B cell (primary cell): Measurements from ENCODE around the gene ADAM12. TPM values are rescaled to one million over a fixed set of nuclear protein-coding genes. Genes with fewer than 3 reads are reported as not detected.

Experiments
- ATAC-seq: fragments of 200-7000 bp; cut with Tn5 transposase; one replicate; pipeline ENCODE4 v1.10.0; 2021; ENCODE audit warnings: low read depth, mild to moderate bottlenecking, moderate number of reproducible peaks, moderate library complexity
- CTCF ChIA-PET: fragments of 350-600 bp; sonication (Branson Sonifier 250); formaldehyde crosslinking; loops from one replicate; lab custom pipeline; 2021; ENCODE audit warnings: antibody characterized with exemption, inconsistent platforms; lab: Charles Lee
- POLR2A ChIA-PET: fragments of 350-600 bp; sonication (Branson Sonifier 250); formaldehyde crosslinking; loops from one replicate; lab custom pipeline; 2021; ENCODE audit warnings: antibody characterized with exemption; lab: Charles Lee
- DNase-seq: peaks from one replicate; pipeline ENCODE4 v3.0.0; 2013
- H2AFZ ChIP-seq: 2 replicates; pipeline ENCODE4 v1.6.1; 2012; ENCODE audit warnings: mild to moderate bottlenecking, low read depth, low read length; ENCODE audit not compliant: insufficient read depth, poor library complexity, severe bottlenecking
- H3K27ac ChIP-seq, 2 donors: 1 replicate in 1 of 2; 2 replicates in 1 of 2; pipeline ENCODE4 v1.5.1; 2012 to 2013; ENCODE audit warnings: low read length in 2 of 2, mild to moderate bottlenecking in 2 of 2, moderate library complexity in 1 of 2
- H3K27me3 ChIP-seq, 4 experiments: fragments of 200-600 bp in 1 of 4; sonication (generic) in 1 of 4; replicated peaks in 1 of 4; 1 replicate in 2 of 4; 2 replicates in 2 of 4; pipeline versions ENCODE4 v1.6.1 to v1.7.0; 2013 to 2016; ENCODE audit warnings: low read length in 3 of 4, mild to moderate bottlenecking in 2 of 4, mixed read lengths in 1 of 4, moderate library complexity in 1 of 4; ENCODE audit not compliant: insufficient read depth in 4 of 4, control insufficient read depth in 3 of 4; ENCODE audit errors: control extremely low read depth in 1 of 4
- H3K36me3 ChIP-seq, 2 experiments: replicated peaks in 1 of 2; 1 replicate in 1 of 2; 2 replicates in 1 of 2; pipeline versions ENCODE4 v1.6.1 to v1.7.1; 2013; ENCODE audit warnings: low read length in 1 of 2; ENCODE audit not compliant: insufficient read depth in 2 of 2, control insufficient read depth in 1 of 2; ENCODE audit errors: control extremely low read depth in 1 of 2, extremely low read depth in 1 of 2
- H3K4me1 ChIP-seq, 2 donors: fragments of 200-600 bp in 1 of 2; sonication (generic) in 1 of 2; 1 replicate in 1 of 2; 2 replicates in 1 of 2; pipeline versions ENCODE4 v1.5.1 to v1.6.1; 2013 to 2017; ENCODE audit warnings: low read length in 2 of 2; ENCODE audit not compliant: control insufficient read depth in 2 of 2, insufficient read depth in 2 of 2
- H3K4me2 ChIP-seq: replicated peaks from 2 replicates; pipeline ENCODE3; 2012; ENCODE audit warnings: mild to moderate bottlenecking, low read depth, low read length; ENCODE audit not compliant: poor library complexity, severe bottlenecking
- H3K4me3 ChIP-seq, 5 experiments: fragments of 200-600 bp in 1 of 5; sonication (generic) in 1 of 5; 1 replicate in 3 of 5; 2 replicates in 2 of 5; pipeline versions ENCODE4 v1.5.1 to v1.7.0; 2011 to 2016; ENCODE audit warnings: low read length in 4 of 5, mild to moderate bottlenecking in 4 of 5, low read depth in 2 of 5, control low read depth in 1 of 5, moderate library complexity in 1 of 5; ENCODE audit not compliant: insufficient read depth in 1 of 5; ENCODE audit errors: control extremely low read depth in 1 of 5, extremely low read depth in 1 of 5
- H3K79me2 ChIP-seq: fragments of 200-600 bp; sonication (generic); one replicate; pipeline ENCODE4 v1.6.0; 2016; ENCODE audit warnings: low read length; ENCODE audit not compliant: control insufficient read depth, insufficient read depth
- H3K9ac ChIP-seq: fragments of 200-600 bp; sonication (generic); 2 replicates; pipeline ENCODE4 v1.6.1; 2017; ENCODE audit warnings: mild to moderate bottlenecking, low read length, moderate library complexity
- H3K9me3 ChIP-seq, 3 donors: one replicate each; pipeline versions ENCODE4 v1.6.1 to v1.7.1; 2013; ENCODE audit warnings: low read length in 2 of 3; ENCODE audit not compliant: control insufficient read depth in 2 of 3, insufficient read depth in 1 of 3; ENCODE audit errors: control extremely low read depth in 1 of 3
- H4K20me1 ChIP-seq: 2 replicates; pipeline ENCODE4 v1.6.0; 2012; ENCODE audit warnings: mild to moderate bottlenecking, low read length; ENCODE audit not compliant: insufficient read depth, control insufficient read depth, poor library complexity, severe bottlenecking
- H3K27ac Mint-ChIP-seq: one replicate; pipeline ENCODE4 v1.8.0; 2021; ENCODE audit warnings: mixed read lengths
- H3K27me3 Mint-ChIP-seq: one replicate; pipeline ENCODE4 v1.8.0; 2021; ENCODE audit warnings: mixed read lengths
- H3K4me1 Mint-ChIP-seq: one replicate; pipeline ENCODE4 v1.8.0; 2021; ENCODE audit warnings: mixed read lengths
- H3K4me3 Mint-ChIP-seq: one replicate; pipeline ENCODE4 v1.8.0; 2021; ENCODE audit warnings: mixed read lengths
- H3K9me3 Mint-ChIP-seq: one replicate; pipeline ENCODE4 v1.8.0; 2022; ENCODE audit warnings: mixed read lengths; ENCODE audit not compliant: insufficient read depth
- CTCF ChIP-seq: fragments of 200-600 bp; IDR thresholded peaks from one replicate; pipeline ENCODE4 v1.8.0; 2022; ENCODE audit warnings: antibody characterized with exemption, mild to moderate bottlenecking
- EZH2 ChIP-seq: IDR thresholded peaks from 2 replicates; pipeline ENCODE4 v1.6.1; 2012; ENCODE audit warnings: borderline replicate concordance, low read depth, mild to moderate bottlenecking, moderate library complexity, low read length; ENCODE audit not compliant: insufficient read depth, poor library complexity, severe bottlenecking
- WGBS: methylation state at CpG from one replicate; pipeline ENCODE4 v1.1.5; 2013; ENCODE audit warnings: missing lambda C conversion rate; ENCODE audit not compliant: insufficient coverage; 5-methylcytosine and 5-hydroxymethylcytosine counted together
- intact Hi-C: fragments of 100-400 bp; cut with micrococcal nuclease; formaldehyde crosslinking; loops from one replicate; pipeline ENCODE4 v1.10.0; 2022
- polyA plus RNA-seq: library from polyadenylated mRNA; depleted of rRNA; stranded (reverse); fragments of >200 nt; gene quantifications from 2 replicates; pipeline ENCODE4 v1.2.3, GENCODE V29; 2012
- total RNA-seq, 2 donors: library from RNA; stranded (reverse); fragments of 120-200 nt in 1 of 2; gene quantifications; 1 replicate in 1 of 2; 2 replicates in 1 of 2; pipeline versions ENCODE4 v1.2.3 to v1.2.4, GENCODE V29; 2013 to 2022

Gene ADAM12
- total and polyA plus RNA-seq, 2 donors (not counting 1 experiment from before 2014, with no cell fraction given), result 0.01 to 0.22 TPM

GRCh38 chr10:126315494-126316177, 72.6 kb downstream of the ADAM12 start:
- no peak for ATAC-seq
- no peak overlapping the region for H2AFZ ChIP-seq
- no peak overlapping the region for H3K9ac ChIP-seq
- intact Hi-C loops, result no loop called here
- no peak overlapping the region for H3K4me3 Mint-ChIP-seq
- no peaks in the 10 kb centered on the region for H3K9me3 Mint-ChIP-seq
- H4K20me1 ChIP-seq, result no peaks in the 10 kb centered on the region
- H3K27ac ChIP-seq, result no peak overlapping the region
- H3K27ac Mint-ChIP-seq, result no peak overlapping the region
- no peaks in the 10 kb centered on the region for H3K36me3 ChIP-seq
- TF ChIP-seq EZH2 (no peak), CTCF (no peak)
- H3K9me3 ChIP-seq, result peaks cover 0 to 3% (median 0%) of the 10 kb centered on the region in 3 donors
- H3K4me3 ChIP-seq, result no peak overlapping the region
- no peaks in the 10 kb centered on the region for H3K4me1 ChIP-seq
- no peaks in the 10 kb centered on the region for H3K27me3 Mint-ChIP-seq
- ChIA-PET CTCF (no interaction called here), POLR2A (no interaction called here)
- H3K27me3 ChIP-seq, result no peaks in the 10 kb centered on the region
- H3K4me2 ChIP-seq, result no peak overlapping the region
- 86% methylated on average over 8 of the region's 12 CpGs for WGBS
- DNase-seq, result no peak
- H3K79me2 ChIP-seq, result no peaks in the 10 kb centered on the region
- H3K4me1 Mint-ChIP-seq, result no peaks in the 10 kb centered on the region

- H4K20me1 ChIP-seq, result no peaks in the 10 kb centered on the region
- H3K4me3 ChIP-seq, result no peak overlapping the region
- H3K79me2 ChIP-seq, result no peaks in the 10 kb centered on the region
- H3K9ac ChIP-seq, result no peak overlapping the region
- POLR2A ChIA-PET, result no interaction called here
- H3K9me3 ChIP-seq, result peaks cover 0 to 3% (median 0%) of the 10 kb centered on the region in 3 donors
- H3K4me1 ChIP-seq, result no peaks in the 10 kb centered on the region
- no peak overlapping the region for H2AFZ ChIP-seq
- intact Hi-C loops, result no loop called here
- DNase-seq (no peak), ATAC-seq (no peak)
- no peak for TF ChIP-seq CTCF
- Mint-ChIP-seq H3K4me1 (no peaks in the 10 kb centered on the region), H3K9me3 (no peaks in the 10 kb centered on the region), H3K4me3 (no peak overlapping the region), H3K27me3 (no peaks in the 10 kb centered on the region), H3K27ac (no peak overlapping the region)
- no peaks in the 10 kb centered on the region for H3K36me3 ChIP-seq
- no peaks in the 10 kb centered on the region for H3K27me3 ChIP-seq
- WGBS, result 87% methylated on average over 6 of the region's 14 CpGs
- H3K4me2 ChIP-seq, result no peak overlapping the region
- CTCF ChIA-PET, result no interaction called here
- no peak overlapping the region for H3K27ac ChIP-seq
Measured at GRCh38 chr10:126314863-126315493, 73.3 kb downstream of the ADAM12 start.
